SH-SY5Y (cell line): ENCODE results near the gene POU2F1.

Experiments
- GATA2 ChIP-seq: IDR thresholded peaks from 2 replicates; pipeline ENCODE4 v1.6.1; 2011; ENCODE audit warnings: mild to moderate bottlenecking, low read depth, low read length
- GATA3 ChIP-seq: IDR thresholded peaks from 2 replicates; pipeline ENCODE4 v1.6.1; 2011; ENCODE audit warnings: low read depth, mild to moderate bottlenecking, low read length, moderate library complexity

- TF ChIP-seq GATA3 = no peak
- no peak for TF ChIP-seq GATA2
Measured at GRCh38 chr1:167317463-167317862, 96.8 kb downstream of the POU2F1 start.
